Adipocyte (in vitro differentiated cells): ENCODE results near the gene RAPGEF3.
A peak's percentile ranks its signal among the peaks of the same experiment; 100 is the strongest.

Source experiments
- DNase-seq: peaks from one replicate; pipeline ENCODE4 v3.0.0-alpha.2; 2015; ENCODE audit warnings: low read depth
- H3K27me3 ChIP-seq: replicated peaks from 2 replicates; pipeline ENCODE4 v1.7.0; 2013; ENCODE audit warnings: mild to moderate bottlenecking, low read length, moderate library complexity; ENCODE audit not compliant: control insufficient read depth, insufficient read depth
- H3K36me3 ChIP-seq: 2 replicates; pipeline ENCODE4 v1.7.0; 2013; ENCODE audit warnings: low read length, mild to moderate bottlenecking, moderate library complexity; ENCODE audit not compliant: control insufficient read depth, insufficient read depth, severe bottlenecking
- H3K4me1 ChIP-seq: 2 replicates; pipeline ENCODE4 v1.7.0; 2013; ENCODE audit warnings: mild to moderate bottlenecking, low read length, moderate library complexity; ENCODE audit not compliant: control insufficient read depth, insufficient read depth
- H3K4me3 ChIP-seq: 2 replicates; pipeline ENCODE4 v1.7.0; 2013; ENCODE audit warnings: mild to moderate bottlenecking, low read length, moderate library complexity
- H3K9ac ChIP-seq: 2 replicates; pipeline ENCODE4 v1.7.0; 2013; ENCODE audit warnings: mild to moderate bottlenecking, low read length, moderate library complexity
- H3K9me3 ChIP-seq: 2 replicates; pipeline ENCODE4 v1.7.0; 2013; ENCODE audit warnings: mild to moderate bottlenecking, low read length, moderate library complexity; ENCODE audit not compliant: control insufficient read depth

The RAPGEF3 gene

GRCh38 chr12:47758834-47759690, at the start of gene RAPGEF3:
Gene RAPGEF3, minus strand, starts transcription at chr12:47758880. Its CDS starts 324 bp downstream, at chr12:47758556.
- H3K36me3 ChIP-seq: no peaks in the 10 kb centered on the region
- peaks cover 15% of the 10 kb centered on the region for H3K4me1 ChIP-seq
- H3K4me3 ChIP-seq: peak within 1 kb of the TSS; percentile 83
- no peaks in the 10 kb centered on the region for H3K9me3 ChIP-seq
- peak within 1 kb of the TSS; percentile 86 for H3K9ac ChIP-seq
- DNase-seq: peak; percentile 94
- H3K27me3 ChIP-seq: no peaks in the 10 kb centered on the region

DNA sequence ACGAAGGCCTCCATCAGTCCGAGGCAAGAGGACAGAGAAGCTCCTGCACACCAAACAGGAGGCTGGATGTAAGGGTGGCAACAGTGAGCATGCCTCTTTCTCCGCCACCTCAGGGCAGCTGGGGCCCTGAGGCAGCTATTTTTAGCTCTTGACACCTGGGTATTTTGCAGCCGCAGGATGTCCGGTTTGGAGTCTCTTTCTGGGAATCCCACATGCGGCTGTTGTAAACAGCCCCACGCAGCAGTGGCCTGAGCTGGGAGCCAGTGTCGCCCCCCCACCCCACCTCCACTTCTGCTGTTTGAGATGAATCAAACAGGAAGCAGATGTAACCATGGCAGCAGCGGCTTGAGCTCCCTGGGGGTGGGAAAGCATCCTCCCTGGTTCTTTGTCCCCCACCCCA, 49.4 kb upstream of the RAPGEF3 start:
- H3K27me3 ChIP-seq: no peaks in the 10 kb centered on the region
- no peaks in the 10 kb centered on the region for H3K9me3 ChIP-seq
- no peak overlapping the region for H3K4me3 ChIP-seq
- DNase-seq: peak; percentile 39
- peaks cover 90% of the 10 kb centered on the region for H3K4me1 ChIP-seq
- peak overlapping the region; percentile 44 for H3K9ac ChIP-seq
- peaks cover 14% of the 10 kb centered on the region for H3K36me3 ChIP-seq

- H3K4me3 ChIP-seq: no peak overlapping the region
- peaks cover 14% of the 10 kb centered on the region for H3K36me3 ChIP-seq
- H3K27me3 ChIP-seq: no peaks in the 10 kb centered on the region
- no peaks in the 10 kb centered on the region for H3K9me3 ChIP-seq
- H3K4me1 ChIP-seq: peaks cover 92% of the 10 kb centered on the region
- no peak for DNase-seq
- peak overlapping the region; percentile 44 for H3K9ac ChIP-seq
Measured at GRCh38 chr12:47807338-47807737, 48.7 kb upstream of the RAPGEF3 start.

DNA sequence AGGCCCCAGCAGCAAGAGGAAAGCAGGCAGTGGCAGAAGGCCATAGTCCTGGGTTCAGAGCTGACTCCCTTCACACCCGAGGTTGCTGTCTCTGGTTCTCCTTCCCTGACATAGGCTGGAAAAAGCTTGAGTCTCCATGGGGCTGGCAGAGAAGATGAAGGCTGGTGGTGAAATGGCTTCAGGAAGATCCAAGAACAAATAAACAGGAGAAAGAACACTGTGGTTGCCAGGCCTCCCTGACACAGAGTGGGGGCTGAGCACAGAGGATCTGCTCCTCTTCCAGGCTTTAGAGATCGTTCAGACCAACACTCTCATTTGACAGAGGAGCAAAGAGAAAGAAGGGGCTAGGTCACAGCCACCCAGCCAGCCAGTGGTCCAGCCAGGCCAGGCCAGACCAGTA, 46.7 kb upstream of the RAPGEF3 start:
- Histone ChIP-seq H3K36me3 (peaks cover 22% of the 10 kb centered on the region), H3K9me3 (no peaks in the 10 kb centered on the region), H3K4me3 (no peak overlapping the region), H3K27me3 (no peaks in the 10 kb centered on the region), H3K9ac (peak overlapping the region; percentile 65), H3K4me1 (peaks cover 88% of the 10 kb centered on the region)
- no peak for DNase-seq

DNA sequence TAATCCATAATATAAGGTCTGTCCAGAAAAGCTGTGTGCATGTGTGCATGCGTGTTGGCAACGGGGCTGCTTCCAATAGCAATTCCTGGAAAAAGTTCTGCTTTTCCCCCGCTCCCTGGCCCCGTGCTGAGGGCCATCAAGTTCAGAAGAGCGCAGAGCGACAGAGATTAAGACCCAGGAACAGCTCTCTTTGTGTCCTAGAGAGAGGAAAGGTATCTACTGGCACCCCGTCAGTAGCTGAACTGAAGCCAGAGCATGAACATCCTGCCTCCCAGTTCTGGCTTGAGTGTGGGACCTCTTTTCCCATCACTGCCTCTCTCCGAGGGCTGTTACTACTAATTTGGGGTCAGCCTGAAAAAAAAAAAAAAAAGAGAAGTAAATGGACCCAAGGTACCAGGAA, 45.5 kb upstream of the RAPGEF3 start:
- DNase-seq: no peak
- Histone ChIP-seq H3K4me3 (no peak overlapping the region), H3K9ac (peak overlapping the region; percentile 65), H3K4me1 (peaks cover 92% of the 10 kb centered on the region), H3K9me3 (no peaks in the 10 kb centered on the region), H3K36me3 (peaks cover 23% of the 10 kb centered on the region), H3K27me3 (no peaks in the 10 kb centered on the region)

DNA sequence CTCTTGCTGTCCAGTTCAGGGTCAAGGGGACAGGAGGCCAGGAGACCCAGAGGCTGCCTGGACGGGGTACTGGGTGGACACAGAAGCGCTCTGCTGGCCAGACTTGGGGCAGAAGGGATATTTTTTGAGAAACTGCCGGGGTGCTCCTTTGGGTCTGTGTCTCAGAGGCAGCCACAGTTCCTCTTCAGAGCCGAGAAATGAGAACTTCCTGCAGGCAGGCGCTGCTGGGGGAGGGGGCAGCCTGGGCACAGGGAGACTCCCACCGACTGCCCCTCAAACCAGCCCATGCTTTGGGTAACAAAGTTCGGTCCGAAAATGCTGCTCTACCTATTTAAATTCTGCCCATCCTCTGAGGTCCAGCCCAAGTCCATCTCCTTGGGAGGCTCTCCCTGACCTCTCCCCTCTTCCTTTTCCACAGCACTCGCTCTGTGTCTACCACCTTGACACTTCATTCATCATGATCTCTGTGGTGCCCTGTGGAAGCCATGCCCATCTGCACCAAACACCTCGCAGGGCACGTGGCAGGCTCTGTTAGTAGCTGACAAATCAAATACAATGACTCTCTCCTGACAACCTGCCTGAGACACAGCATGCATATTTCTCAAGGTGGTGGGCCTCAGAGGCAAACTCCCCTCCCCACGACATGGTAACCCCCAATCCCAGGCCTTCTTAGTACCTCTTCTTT, 44.7 kb upstream of the RAPGEF3 start:
- no peaks in the 10 kb centered on the region for H3K9me3 ChIP-seq
- peaks cover 83% of the 10 kb centered on the region for H3K4me1 ChIP-seq
- peaks cover 27% of the 10 kb centered on the region for H3K36me3 ChIP-seq
- no peak for DNase-seq
- peak overlapping the region; percentile 70 for H3K9ac ChIP-seq
- H3K4me3 ChIP-seq: no peak overlapping the region
- no peaks in the 10 kb centered on the region for H3K27me3 ChIP-seq

DNA sequence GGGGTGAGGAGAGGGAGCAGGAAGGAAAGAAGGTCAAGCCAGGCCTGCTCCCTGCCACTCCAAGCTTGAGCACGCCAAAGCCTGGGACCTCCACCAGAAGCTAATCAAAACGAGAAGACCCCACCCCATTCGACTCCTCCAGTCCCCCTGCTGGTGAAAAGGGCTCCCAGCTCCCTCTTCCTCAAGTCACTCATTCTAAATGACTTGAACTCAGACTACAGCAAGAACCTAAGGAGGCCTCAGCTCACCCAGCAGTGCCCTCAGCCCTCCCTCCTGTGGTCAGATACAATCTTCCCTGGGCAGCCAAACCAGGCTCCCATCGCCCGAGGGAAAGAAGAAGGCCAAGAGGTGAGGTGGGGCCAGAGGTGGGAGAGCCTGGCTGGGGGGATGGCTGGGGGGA, 43.6 kb upstream of the RAPGEF3 start:
- no peak overlapping the region for H3K4me3 ChIP-seq
- peak overlapping the region; percentile 70 for H3K9ac ChIP-seq
- peaks cover 73% of the 10 kb centered on the region for H3K4me1 ChIP-seq
- no peaks in the 10 kb centered on the region for H3K9me3 ChIP-seq
- no peaks in the 10 kb centered on the region for H3K27me3 ChIP-seq
- no peak for DNase-seq
- H3K36me3 ChIP-seq: peaks cover 36% of the 10 kb centered on the region

DNA sequence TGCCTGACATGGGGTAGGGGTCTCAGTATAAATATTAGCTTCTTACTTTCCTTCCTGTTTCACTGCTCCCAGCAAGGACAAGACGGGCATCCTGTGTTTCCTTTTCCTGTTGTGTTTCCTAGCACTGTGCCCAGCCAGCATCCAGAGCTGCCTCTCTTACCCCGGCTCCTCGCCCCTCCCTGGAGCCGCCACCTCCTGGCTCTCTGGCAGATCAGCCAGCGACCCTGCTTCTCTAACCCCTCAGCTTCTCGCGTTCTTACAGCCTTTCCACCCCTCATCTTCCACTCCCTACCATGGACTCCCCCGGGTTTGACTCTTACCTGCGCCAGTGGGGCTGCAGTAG, 43.2 kb upstream of the RAPGEF3 start:
- Histone ChIP-seq H3K27me3 (no peaks in the 10 kb centered on the region), H3K4me1 (peaks cover 69% of the 10 kb centered on the region), H3K9ac (peak overlapping the region; percentile 70), H3K9me3 (no peaks in the 10 kb centered on the region), H3K36me3 (peaks cover 39% of the 10 kb centered on the region), H3K4me3 (no peak overlapping the region)
- no peak for DNase-seq

- H3K4me3 ChIP-seq: no peak overlapping the region
- H3K9ac ChIP-seq: peak overlapping the region; percentile 70
- no peaks in the 10 kb centered on the region for H3K9me3 ChIP-seq
- H3K27me3 ChIP-seq: no peaks in the 10 kb centered on the region
- DNase-seq: peak; percentile 20
- H3K36me3 ChIP-seq: peaks cover 44% of the 10 kb centered on the region
- H3K4me1 ChIP-seq: peaks cover 67% of the 10 kb centered on the region
Measured at GRCh38 chr12:47801170-47801903, 42.7 kb upstream of the RAPGEF3 start.

DNA sequence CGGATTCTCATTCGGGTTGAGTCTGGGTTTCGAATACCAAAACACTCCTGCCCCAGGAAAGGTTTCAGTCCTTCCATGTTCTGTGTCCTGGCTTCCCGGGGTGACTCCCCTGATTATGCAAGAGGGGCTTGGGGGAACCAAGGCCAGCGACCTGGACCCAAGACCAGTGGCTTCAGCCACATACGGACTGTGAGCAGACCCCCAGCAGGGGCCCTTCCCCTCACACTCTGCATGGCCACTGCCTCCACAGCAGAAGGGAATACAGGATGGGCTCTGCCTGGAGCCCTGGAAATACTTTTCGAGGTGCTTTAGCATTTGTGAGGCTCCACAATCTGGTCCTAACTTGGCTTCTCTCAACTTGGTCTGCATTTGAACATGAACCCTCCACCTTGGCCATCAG, 41.9 kb upstream of the RAPGEF3 start:
- H3K36me3 ChIP-seq: peaks cover 51% of the 10 kb centered on the region
- DNase-seq: no peak
- no peaks in the 10 kb centered on the region for H3K27me3 ChIP-seq
- peaks cover 60% of the 10 kb centered on the region for H3K4me1 ChIP-seq
- no peak overlapping the region for H3K4me3 ChIP-seq
- H3K9me3 ChIP-seq: no peaks in the 10 kb centered on the region
- peak overlapping the region; percentile 70 for H3K9ac ChIP-seq

DNA sequence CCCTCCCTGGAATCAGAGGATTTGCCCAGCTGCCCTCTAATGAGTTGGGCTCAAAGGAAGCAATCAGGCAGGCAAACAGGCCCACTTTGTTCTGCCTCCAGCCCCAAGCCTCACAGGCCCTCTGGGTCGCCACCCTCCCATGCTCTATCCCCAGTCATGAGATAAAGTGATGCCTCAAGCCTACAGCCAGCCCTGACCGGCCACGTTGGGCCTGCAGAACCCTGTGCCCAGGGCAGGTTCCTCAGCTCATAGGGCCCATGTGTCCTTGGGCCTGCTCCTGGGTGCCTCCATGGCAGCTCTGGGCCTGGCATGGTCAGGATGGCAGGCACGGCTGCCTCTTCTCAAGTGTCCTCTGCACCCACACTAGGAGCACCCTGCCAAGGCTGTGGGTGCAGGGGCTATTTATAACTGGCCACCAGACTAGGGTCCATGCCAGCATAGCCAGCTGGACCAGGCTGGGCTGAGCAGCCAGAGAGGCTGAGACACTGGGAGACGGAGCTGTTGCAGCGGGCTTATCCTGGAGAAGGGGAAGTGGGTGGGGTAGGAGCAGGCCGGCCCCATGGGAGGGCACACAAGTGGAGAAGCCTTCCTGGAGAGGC, 40.8 kb upstream of the RAPGEF3 start:
- Histone ChIP-seq H3K4me3 (no peak overlapping the region), H3K9me3 (no peaks in the 10 kb centered on the region), H3K9ac (peak overlapping the region; percentile 54), H3K36me3 (peaks cover 58% of the 10 kb centered on the region), H3K27me3 (no peaks in the 10 kb centered on the region), H3K4me1 (peaks cover 49% of the 10 kb centered on the region)
- no peak for DNase-seq
